GM18526 (cell line): Measurements from ENCODE around the gene DENND1A.

ENCODE experiments used
- POLR2A ChIP-seq: IDR thresholded peaks from 3 replicates; pipeline ENCODE4 v1.6.1; 2011; ENCODE audit not compliant: insufficient read length; ENCODE audit errors: extremely low read depth

Gene DENND1A

GRCh38 chr9:123685489-123686083 lies 244.3 kb downstream of the DENND1A start:
- TF ChIP-seq POLR2A, result no peak

- no peak for TF ChIP-seq POLR2A
These were observed 245.4 kb downstream of the DENND1A start for GRCh38 chr9:123684393-123685149.

GRCh38 chr9:123682746-123683145 lies 247.2 kb downstream of the DENND1A start:
- no peak for TF ChIP-seq POLR2A

- no peak for TF ChIP-seq POLR2A
These were observed 249.6 kb downstream of the DENND1A start for GRCh38 chr9:123680352-123680751.

- no peak for TF ChIP-seq POLR2A
These were observed 250.5 kb downstream of the DENND1A start for GRCh38 chr9:123679330-123679987.

- no peak for TF ChIP-seq POLR2A
These were observed 251.0 kb downstream of the DENND1A start for GRCh38 chr9:123678878-123679329.

- TF ChIP-seq POLR2A, result no peak
These were observed 251.7 kb downstream of the DENND1A start for GRCh38 chr9:123678038-123678877.

GRCh38 chr9:123676869-123677268 lies 253.1 kb downstream of the DENND1A start:
- no peak for TF ChIP-seq POLR2A

- TF ChIP-seq POLR2A, result no peak
These were observed 260.6 kb downstream of the DENND1A start for GRCh38 chr9:123669346-123669745.

- no peak for TF ChIP-seq POLR2A
These were observed 266.4 kb downstream of the DENND1A start for GRCh38 chr9:123663529-123663928.

- TF ChIP-seq POLR2A, result no peak
These were observed 267.7 kb downstream of the DENND1A start for GRCh38 chr9:123662057-123662776.

GRCh38 chr9:123660691-123661466 lies 269.0 kb downstream of the DENND1A start:
- TF ChIP-seq POLR2A, result no peak

GRCh38 chr9:123659358-123659757 lies 270.6 kb downstream of the DENND1A start:
- TF ChIP-seq POLR2A, result no peak

GRCh38 chr9:123658792-123659191 lies 271.1 kb downstream of the DENND1A start:
- TF ChIP-seq POLR2A, result no peak
